Endodermal cell (in vitro differentiated cells): ENCODE results near the gene TSPAN3. TPM values are rescaled to one million over a fixed set of nuclear protein-coding genes. Genes with fewer than 3 reads are reported as not detected.

Experiments
- DNase-seq: peaks from one replicate; pipeline ENCODE4 v3.0.0-alpha.2; 2017
- H3K27ac ChIP-seq: 2 replicates; pipeline ENCODE4 v1.5.1; 2013; ENCODE audit warnings: mild to moderate bottlenecking, low read depth, low read length, moderate library complexity
- H3K27me3 ChIP-seq: 2 replicates; pipeline ENCODE4 v1.6.1; 2013; ENCODE audit warnings: mild to moderate bottlenecking, low read length, moderate library complexity; ENCODE audit not compliant: insufficient read depth, control insufficient read depth, poor library complexity, severe bottlenecking
- H3K36me3 ChIP-seq: 2 replicates; pipeline ENCODE4 v1.7.0; 2013; ENCODE audit warnings: mild to moderate bottlenecking, low read length, moderate library complexity; ENCODE audit not compliant: control insufficient read depth, insufficient read depth
- H3K4me1 ChIP-seq: one replicate; pipeline ENCODE4 v1.7.0; 2013; ENCODE audit warnings: low read length; ENCODE audit not compliant: control insufficient read depth, insufficient read depth
- H3K4me3 ChIP-seq: 2 replicates; pipeline ENCODE4 v1.5.1; 2013; ENCODE audit warnings: mild to moderate bottlenecking, low read length, moderate library complexity
- H3K9ac ChIP-seq: 2 replicates; pipeline ENCODE4 v1.6.1; 2013; ENCODE audit warnings: mild to moderate bottlenecking, low read length, moderate library complexity; ENCODE audit not compliant: poor library complexity, severe bottlenecking; ENCODE audit errors: extremely low read depth
- H3K9me3 ChIP-seq: 2 replicates; pipeline ENCODE4 v1.6.1; 2013; ENCODE audit warnings: mild to moderate bottlenecking, low read length, moderate library complexity; ENCODE audit not compliant: control insufficient read depth
- H3K27ac Mint-ChIP-seq: 2 replicates; pipeline ENCODE4 v1.8.0; 2020; ENCODE audit warnings: mixed read lengths
- H3K27me3 Mint-ChIP-seq: 2 replicates; pipeline ENCODE4 v1.8.0; 2021; ENCODE audit warnings: mild to moderate bottlenecking, mixed read lengths; ENCODE audit not compliant: insufficient read depth
- H3K36me3 Mint-ChIP-seq: 2 replicates; pipeline ENCODE4 v1.8.0; 2020; ENCODE audit warnings: low read depth, mixed read lengths
- H3K4me1 Mint-ChIP-seq: 2 replicates; pipeline ENCODE4 v1.8.0; 2020; ENCODE audit warnings: mixed read lengths
- H3K4me3 Mint-ChIP-seq: 2 replicates; pipeline ENCODE4 v1.8.0; 2020; ENCODE audit warnings: mild to moderate bottlenecking, moderate library complexity, mixed read lengths
- H3K9me3 Mint-ChIP-seq: 2 replicates; pipeline ENCODE4 v1.8.0; 2020; ENCODE audit warnings: mild to moderate bottlenecking, mixed read lengths
- WGBS, 2 experiments: methylation state at CpG; one replicate each; pipeline versions ENCODE4 v1.1.5 to v1.1.7; 2013; ENCODE audit warnings: missing lambda C conversion rate in 2 of 2, mixed read lengths in 1 of 2; ENCODE audit not compliant: insufficient coverage in 1 of 2, insufficient read length in 1 of 2; 5-methylcytosine and 5-hydroxymethylcytosine counted together
- total RNA-seq, 2 donors: library from RNA; stranded (reverse); fragmentation: NEBNext Ultra II Directional in 1 of 2; extraction: Animal tissue kit (Norgen Biotek cat#: 25700) in 1 of 2; gene quantifications; 2 replicates in 1 of 2; 3 replicates in 1 of 2; pipeline ENCODE4 v1.2.1, GENCODE V29; 2021
- TF ChIP-seq, protein P1 (sequence below): fragments of 200-600 bp; sonication (generic); conservative IDR thresholded peaks from 2 replicates; pipeline ENCODE4 v1.5.0; 2021; ENCODE audit warnings: antibody characterized with exemption, mild to moderate bottlenecking

The TSPAN3 gene
- total RNA-seq, 2 donors from 2014 or later: 188 to 211 TPM

DNA sequence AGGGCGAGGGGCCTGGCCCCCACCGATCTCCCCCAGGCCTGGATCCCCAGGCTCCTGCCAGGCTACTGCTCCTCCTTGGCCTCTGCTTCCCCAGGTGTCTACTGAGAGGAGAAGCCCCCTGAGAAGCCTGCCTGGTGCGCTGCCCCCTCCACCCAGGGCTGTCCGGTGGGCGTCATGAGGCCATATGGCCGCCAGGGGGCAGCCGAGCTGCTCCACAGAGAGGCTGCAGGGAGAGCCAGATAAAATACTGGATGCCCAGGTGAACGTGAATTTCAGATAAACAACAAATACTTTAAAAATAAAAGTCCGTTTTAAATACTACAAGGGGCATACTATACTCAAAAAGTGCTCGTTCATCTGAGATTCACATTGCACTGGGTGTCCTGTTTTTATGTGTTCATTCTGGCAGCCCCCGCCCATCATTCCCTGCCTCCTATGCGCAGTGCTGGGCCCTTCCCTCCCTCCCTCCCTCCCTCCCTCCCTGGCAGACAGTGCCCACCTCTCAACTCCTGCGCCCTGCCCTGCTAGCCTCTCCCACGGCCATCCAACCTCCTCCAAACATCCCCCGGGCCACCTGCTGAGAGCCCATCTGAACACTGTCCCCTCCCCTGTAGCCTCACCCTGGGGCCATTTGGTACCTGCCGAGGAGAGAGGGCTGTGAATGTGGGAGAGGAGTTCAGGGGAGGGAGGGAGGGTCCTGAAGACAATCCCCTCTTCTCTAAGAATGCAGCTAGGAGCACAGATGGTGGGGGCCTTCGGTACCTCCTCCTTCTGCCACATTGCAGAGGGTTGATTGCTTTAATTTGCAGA lies 46.4 kb downstream of the TSPAN3 start:
- no peaks in the 10 kb centered on the region for H3K27me3 ChIP-seq
- H3K9ac ChIP-seq: no peak overlapping the region
- Mint-ChIP-seq H3K36me3 (no peaks in the 10 kb centered on the region), H3K9me3 (no peaks in the 10 kb centered on the region), H3K27ac (no peak overlapping the region), H3K27me3 (peaks cover 25% of the 10 kb centered on the region), H3K4me1 (no peaks in the 10 kb centered on the region), H3K4me3 (no peak overlapping the region)
- TF ChIP-seq, protein P1, sequence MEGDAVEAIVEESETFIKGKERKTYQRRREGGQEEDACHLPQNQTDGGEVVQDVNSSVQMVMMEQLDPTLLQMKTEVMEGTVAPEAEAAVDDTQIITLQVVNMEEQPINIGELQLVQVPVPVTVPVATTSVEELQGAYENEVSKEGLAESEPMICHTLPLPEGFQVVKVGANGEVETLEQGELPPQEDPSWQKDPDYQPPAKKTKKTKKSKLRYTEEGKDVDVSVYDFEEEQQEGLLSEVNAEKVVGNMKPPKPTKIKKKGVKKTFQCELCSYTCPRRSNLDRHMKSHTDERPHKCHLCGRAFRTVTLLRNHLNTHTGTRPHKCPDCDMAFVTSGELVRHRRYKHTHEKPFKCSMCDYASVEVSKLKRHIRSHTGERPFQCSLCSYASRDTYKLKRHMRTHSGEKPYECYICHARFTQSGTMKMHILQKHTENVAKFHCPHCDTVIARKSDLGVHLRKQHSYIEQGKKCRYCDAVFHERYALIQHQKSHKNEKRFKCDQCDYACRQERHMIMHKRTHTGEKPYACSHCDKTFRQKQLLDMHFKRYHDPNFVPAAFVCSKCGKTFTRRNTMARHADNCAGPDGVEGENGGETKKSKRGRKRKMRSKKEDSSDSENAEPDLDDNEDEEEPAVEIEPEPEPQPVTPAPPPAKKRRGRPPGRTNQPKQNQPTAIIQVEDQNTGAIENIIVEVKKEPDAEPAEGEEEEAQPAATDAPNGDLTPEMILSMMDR: peak; percentile 97
- H3K4me3 ChIP-seq: no peak overlapping the region
- DNase-seq: peak; percentile 94
- WGBS, 2 experiments: 30 to 38% methylated on average over 7 to 17 of the region's 17 CpGs
- no peaks in the 10 kb centered on the region for H3K9me3 ChIP-seq
- no peaks in the 10 kb centered on the region for H3K36me3 ChIP-seq
- no peaks in the 10 kb centered on the region for H3K4me1 ChIP-seq
- H3K27ac ChIP-seq: no peak overlapping the region

DNA sequence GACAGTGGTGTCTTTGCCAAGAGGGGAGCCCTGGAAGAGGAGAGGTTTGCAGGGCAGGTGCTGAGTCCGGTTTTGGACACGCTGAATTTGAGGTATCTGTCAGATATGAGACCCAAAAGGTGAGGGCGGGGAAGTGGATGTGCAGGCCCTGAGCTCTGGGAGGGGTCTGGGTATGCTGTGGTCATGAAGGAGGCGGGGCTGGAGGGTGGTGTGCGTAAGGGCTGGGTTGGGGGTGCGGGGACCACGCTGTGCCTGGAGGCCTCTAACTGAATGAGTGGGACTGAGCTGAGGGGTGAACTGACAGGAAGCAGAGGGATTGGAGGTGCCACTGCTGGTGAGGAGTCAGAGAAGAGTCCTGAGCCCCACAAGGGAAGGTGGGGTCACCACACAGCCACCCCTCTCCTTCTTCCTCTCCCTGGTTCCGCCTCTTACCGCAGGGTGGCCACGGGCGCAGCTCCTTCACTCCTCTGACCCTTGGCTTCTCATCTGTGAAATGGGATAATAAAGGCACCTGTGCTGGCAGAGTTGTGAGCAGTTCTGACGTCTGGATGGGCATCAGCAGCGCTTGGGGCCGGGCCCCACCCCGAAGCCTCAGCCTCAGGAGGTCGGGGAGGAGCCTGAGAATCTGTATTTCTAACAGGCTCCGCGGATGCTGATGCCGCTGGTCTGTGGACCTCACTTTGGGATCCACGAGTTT lies 47.2 kb downstream of the TSPAN3 start:
- Histone ChIP-seq H3K4me3 (no peak overlapping the region), H3K27me3 (no peaks in the 10 kb centered on the region), H3K9ac (no peak overlapping the region), H3K27ac (no peak overlapping the region), H3K36me3 (no peaks in the 10 kb centered on the region), H3K4me1 (no peaks in the 10 kb centered on the region), H3K9me3 (no peaks in the 10 kb centered on the region)
- no peak for DNase-seq
- WGBS, 2 experiments: 51 to 74% methylated on average over 9 to 20 of the region's 20 CpGs
- Mint-ChIP-seq H3K4me3 (no peak overlapping the region), H3K9me3 (no peaks in the 10 kb centered on the region), H3K27ac (no peak overlapping the region), H3K4me1 (no peaks in the 10 kb centered on the region), H3K36me3 (no peaks in the 10 kb centered on the region), H3K27me3 (peaks cover 25% of the 10 kb centered on the region)
- TF ChIP-seq, protein P1: no peak

DNA sequence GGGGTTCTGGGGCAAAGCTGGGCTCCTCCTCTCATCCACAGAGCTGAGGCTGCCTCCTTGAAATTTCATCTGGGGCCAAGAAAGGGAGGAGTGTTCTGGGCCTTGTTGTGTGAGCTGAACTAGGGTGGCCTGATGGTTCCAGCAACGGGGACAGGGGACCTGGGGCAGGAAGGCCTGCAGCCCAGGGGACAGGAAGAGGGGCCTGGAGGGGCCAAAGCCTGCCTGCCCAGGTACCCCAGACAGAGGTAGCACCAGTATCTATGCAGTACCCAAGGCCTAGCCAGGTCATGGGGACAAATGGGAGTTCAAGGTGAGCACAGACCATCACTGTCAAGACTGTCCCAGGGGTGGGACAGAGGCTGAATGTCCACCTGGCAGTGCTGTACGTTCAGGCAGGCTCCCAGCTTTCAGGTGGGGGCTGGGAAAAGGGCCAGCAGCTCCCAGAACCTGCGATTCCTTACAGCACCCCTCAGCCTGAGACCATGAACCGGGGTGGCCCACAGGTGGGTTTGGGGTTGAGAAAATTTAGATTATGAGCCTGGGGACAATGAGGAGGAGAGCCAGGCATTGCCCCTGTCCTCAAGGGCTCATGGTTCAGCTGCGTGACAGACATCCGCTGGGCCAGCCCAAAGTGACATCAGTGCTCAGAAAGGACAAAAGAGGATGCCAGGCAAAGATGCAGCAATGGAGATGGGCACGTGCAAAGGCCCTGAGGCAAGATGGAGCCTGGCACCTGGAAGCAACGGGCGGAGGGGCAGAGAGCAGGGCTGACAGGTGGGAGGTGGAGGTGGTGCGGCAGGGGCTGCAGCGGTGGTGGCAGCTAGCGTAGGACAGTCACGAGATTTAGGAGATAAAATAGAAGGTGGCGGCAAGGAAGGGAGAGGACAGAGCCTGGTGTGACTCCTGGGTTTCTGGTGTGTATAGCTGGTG lies 48.0 kb downstream of the TSPAN3 start:
- no peaks in the 10 kb centered on the region for H3K4me1 ChIP-seq
- no peaks in the 10 kb centered on the region for H3K9me3 ChIP-seq
- H3K4me1 Mint-ChIP-seq: no peaks in the 10 kb centered on the region
- no peak overlapping the region for H3K9ac ChIP-seq
- no peak overlapping the region for H3K27ac ChIP-seq
- no peak overlapping the region for H3K4me3 Mint-ChIP-seq
- peaks cover 25% of the 10 kb centered on the region for H3K27me3 Mint-ChIP-seq
- no peaks in the 10 kb centered on the region for H3K36me3 Mint-ChIP-seq
- WGBS, 2 experiments: 91 to 97% methylated on average over 8 to 14 of the region's 14 CpGs
- no peak overlapping the region for H3K4me3 ChIP-seq
- TF ChIP-seq, protein P1: no peak
- H3K27me3 ChIP-seq: no peaks in the 10 kb centered on the region
- no peaks in the 10 kb centered on the region for H3K36me3 ChIP-seq
- no peak overlapping the region for H3K27ac Mint-ChIP-seq
- H3K9me3 Mint-ChIP-seq: no peaks in the 10 kb centered on the region
- peak; percentile 34 for DNase-seq
